ENCODE measurements around the gene SDF4. TPM values are rescaled to one million over a fixed set of nuclear protein-coding genes. Genes with fewer than 3 reads are reported as not detected.
"Not testable (repeated sequence)": the region's sequence is repeated elsewhere in the genome, so short reads cannot be mapped to it uniquely, and the experiment has no call there.

Gene SDF4
- total RNA-seq, 3 donors from 2014 or later, result 58.0 to 111 (median 79.3) TPM

DNA sequence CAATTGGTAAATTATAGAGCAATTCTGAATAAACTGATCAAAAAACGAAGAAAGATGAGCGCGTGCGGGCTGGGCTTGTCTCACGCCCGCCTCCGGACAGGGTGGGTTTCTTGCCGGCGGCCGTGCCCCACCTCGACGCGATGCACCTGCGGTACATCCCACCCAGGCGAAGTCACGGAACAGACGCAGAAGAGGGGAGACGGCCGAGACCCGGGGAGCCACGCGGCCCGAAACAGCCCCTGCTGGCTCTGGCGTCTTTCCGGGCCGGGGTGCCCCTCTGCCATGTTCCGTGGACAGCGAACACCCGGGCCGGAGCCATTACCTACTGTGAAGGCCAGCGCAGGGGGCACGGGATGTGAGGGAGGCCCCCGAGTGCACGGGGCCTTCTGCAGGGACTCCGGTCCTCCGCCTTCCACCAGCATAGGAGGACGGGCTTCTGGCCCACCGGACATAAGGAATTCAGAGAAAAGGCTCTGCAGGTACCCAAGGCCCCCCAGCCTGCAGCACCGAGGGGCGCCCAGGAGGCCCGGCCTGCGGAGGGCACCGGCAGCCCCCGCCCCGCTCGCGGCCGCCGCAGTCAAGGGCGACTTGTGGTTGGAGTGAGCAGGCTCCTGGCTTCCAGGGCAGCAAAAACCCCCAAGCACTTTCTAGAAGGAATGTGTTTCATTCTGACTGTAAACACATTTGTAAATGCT, 22.3 kb upstream of the SDF4 start:
- no peaks in the 10 kb centered on the region for H3K4me1 ChIP-seq
- H3K9me3 ChIP-seq, result no peaks in the 10 kb centered on the region
- TF ChIP-seq CTCF (IDR thresholded peaks at IDR 0.05), result no peak
- TF ChIP-seq POLR2AphosphoS5 (IDR thresholded peaks at IDR 0.05), result no peak
- no peak for TF ChIP-seq POLR2A (IDR thresholded peaks at IDR 0.05)
- intact Hi-C loops (cut with DNase I; ENCODE audit: low total_unique reads), result no loop called here
- peaks cover 11% of the 10 kb centered on the region for H3K36me3 ChIP-seq
- H3K27me3 ChIP-seq, result no peaks in the 10 kb centered on the region
- no peak overlapping the region for H3K27ac ChIP-seq
- DNase-seq (ENCODE audit: low spot score in 2 of 2), result no peak
- no peak overlapping the region for H3K4me3 ChIP-seq

DNA sequence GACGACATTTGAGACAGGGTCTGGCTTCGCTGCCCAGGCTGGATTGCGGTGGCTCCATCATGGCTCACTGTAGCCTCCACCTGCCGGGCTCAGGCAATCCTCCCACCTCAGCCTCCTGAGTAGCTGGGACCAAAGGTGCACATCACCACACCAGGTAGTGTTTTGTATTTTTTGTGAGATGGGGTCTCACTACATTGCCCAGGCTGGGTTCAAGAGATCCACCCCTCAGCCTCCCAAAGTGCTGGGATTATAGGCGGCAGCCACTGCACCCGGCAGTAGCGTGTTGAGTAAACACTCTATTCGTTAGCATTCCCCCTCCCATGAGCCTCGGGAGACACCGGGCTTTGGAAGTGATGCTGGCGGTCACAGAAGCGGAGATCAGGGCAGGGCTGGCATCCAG, 21.5 kb upstream of the SDF4 start:
- no peaks in the 10 kb centered on the region for H3K27me3 ChIP-seq
- H3K4me3 ChIP-seq, result no peak overlapping the region
- no peaks in the 10 kb centered on the region for H3K9me3 ChIP-seq
- peaks cover 11% of the 10 kb centered on the region for H3K36me3 ChIP-seq
- no peak overlapping the region for H3K27ac ChIP-seq
- intact Hi-C loops (cut with DNase I; ENCODE audit: low total_unique reads), result no loop called here
- no peak for DNase-seq (ENCODE audit: low spot score in 2 of 2)
- TF ChIP-seq CTCF (IDR thresholded peaks at IDR 0.05), result no peak
- TF ChIP-seq POLR2AphosphoS5 (IDR thresholded peaks at IDR 0.05), result no peak
- TF ChIP-seq POLR2A (IDR thresholded peaks at IDR 0.05), result no peak
- H3K4me1 ChIP-seq, result no peaks in the 10 kb centered on the region

DNA sequence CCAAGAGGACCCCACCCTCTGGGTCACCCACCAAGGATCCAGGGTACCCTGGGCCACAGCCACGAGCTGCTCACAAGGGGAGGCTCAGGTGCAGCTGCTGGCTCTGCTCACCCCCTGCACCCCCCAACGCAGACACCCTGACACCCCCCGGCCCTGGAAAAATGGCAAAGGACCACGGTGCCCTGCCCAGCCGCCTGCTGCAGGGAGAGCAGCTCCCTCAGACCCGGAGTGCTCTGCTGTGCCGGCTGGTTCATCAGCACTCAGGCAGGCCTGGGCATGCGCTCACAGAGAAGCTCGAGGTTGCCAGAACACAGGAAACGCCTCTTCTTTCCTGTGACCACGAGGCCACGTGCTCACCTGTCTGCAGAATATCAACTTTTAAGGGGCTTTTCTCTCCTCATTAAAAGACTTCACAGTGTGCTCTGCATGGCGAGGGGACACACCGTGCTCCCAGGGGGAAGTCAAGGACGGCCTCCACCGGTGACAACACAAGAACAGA, 19.0 kb upstream of the SDF4 start:
- no peak for DNase-seq (ENCODE audit: low spot score in 2 of 2)
- H3K4me1 ChIP-seq, result peaks cover 0 to 8% of the 10 kb centered on the region in 2 donors
- TF ChIP-seq CTCF (IDR thresholded peaks at IDR 0.05), result no peak
- H3K27me3 ChIP-seq, result peaks cover 2 to 20% of the 10 kb centered on the region in 2 donors
- H3K9me3 ChIP-seq, result no peaks in the 10 kb centered on the region
- intact Hi-C loops (cut with DNase I; ENCODE audit: low total_unique reads), result no loop called here
- no peak overlapping the region for H3K27ac ChIP-seq
- no peak overlapping the region for H3K4me3 ChIP-seq
- peaks cover 10% of the 10 kb centered on the region for H3K36me3 ChIP-seq

DNA sequence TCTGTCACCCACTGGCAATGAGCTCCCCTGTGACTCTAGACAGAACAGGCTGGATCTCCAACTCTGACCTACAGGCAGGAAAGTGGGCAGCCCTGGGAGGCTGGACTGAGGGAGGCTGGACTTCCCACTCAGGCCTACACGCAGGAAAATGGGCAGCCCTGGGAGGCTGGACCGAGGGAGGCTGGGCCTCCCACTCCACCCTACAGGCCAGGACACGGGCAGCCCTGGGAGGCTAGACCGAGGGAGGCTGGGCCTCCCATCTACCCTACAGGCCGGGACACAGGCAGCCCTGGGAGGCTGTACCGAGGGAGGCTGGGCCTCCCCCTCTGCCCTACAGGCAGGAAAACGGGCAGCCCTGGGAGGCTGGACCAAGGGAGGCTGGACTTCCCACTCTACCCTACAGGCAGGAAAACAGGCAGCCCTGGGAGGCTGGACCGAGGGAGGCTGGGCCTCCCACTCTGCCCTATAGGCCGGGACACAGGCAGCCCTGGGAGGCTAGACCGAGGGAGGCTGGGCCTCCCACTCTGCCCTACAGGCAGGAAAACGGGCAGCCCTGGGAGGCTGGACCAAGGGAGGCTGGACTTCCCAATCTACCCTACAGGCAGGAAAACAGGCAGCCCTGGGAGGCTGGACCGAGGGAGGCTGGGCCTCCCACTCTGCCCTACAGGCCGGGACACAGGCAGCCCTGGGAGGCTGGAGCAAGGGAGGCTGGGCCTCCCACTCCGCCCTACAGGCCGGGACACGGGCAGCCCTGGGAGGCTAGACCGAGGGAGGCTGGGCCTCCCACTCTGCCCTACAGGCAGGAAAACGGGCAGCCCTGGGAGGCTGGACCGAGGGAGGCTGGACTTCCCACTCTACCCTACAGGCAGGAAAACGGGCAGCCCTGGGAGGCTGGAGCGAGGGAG, 16.5 kb upstream of the SDF4 start:
- H3K9me3 ChIP-seq; DNase-seq (ENCODE audit: low spot score in 2 of 2); H3K4me3 ChIP-seq; H3K4me1 ChIP-seq; intact Hi-C loops (cut with DNase I; ENCODE audit: low total_unique reads); H3K36me3 ChIP-seq; H3K27ac ChIP-seq: not testable (repeated sequence)
- H3K27me3 ChIP-seq, result peaks cover 8 to 26% of the 10 kb centered on the region in 2 donors

DNA sequence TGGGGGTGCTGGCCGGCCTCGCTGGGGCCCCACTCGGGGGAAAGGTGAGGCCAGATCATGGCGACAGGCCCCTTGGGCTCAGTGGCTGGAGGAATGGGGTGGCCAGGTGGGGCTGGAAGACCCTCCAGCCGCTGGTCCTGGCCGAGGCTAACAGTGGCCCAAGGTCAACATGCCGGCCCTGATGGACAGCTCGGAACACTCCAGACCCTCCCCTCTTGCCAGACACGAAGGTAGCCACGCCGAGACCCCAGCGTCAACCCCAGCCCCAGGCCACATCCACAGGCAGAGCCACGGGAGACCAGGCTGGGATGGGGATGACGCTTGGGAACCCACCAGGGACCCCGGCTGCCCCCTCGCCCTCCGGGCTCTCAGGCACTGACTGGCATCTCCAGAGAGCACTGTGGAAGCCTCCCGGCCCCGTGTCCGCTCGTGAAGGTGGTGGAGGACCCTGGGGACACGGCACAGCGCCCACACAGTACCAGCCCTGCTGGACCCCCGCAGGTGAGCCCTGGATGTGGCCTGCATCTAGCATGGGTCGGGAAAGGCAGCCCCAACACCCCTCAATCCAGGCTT, 15.6 kb upstream of the SDF4 start:
- intact Hi-C loops (cut with DNase I; ENCODE audit: low total_unique reads), result no loop called here
- TF ChIP-seq POLR2AphosphoS5 (IDR thresholded peaks at IDR 0.05) (no peak), POLR2A (IDR thresholded peaks at IDR 0.05) (no peak), CTCF (IDR thresholded peaks at IDR 0.05) (no peak)
- Histone ChIP-seq H3K4me3 (no peak overlapping the region), H3K27me3 (peaks cover 8 to 26% of the 10 kb centered on the region in 2 donors), H3K4me1 (peaks cover 0 to 8% of the 10 kb centered on the region in 2 donors), H3K9me3 (no peaks in the 10 kb centered on the region), H3K27ac (no peak overlapping the region), H3K36me3 (no peaks in the 10 kb centered on the region)
- DNase-seq (ENCODE audit: low spot score in 2 of 2), result no peak
